HG02852 (cell line): Measurements from ENCODE around the gene SERP2.

ENCODE experiments used
- ATAC-seq: cut with Tn5 transposase; IDR thresholded peaks from one replicate; pipeline ENCODE4 v1.9.1; 2021; ENCODE audit warnings: mild to moderate bottlenecking, moderate library complexity; ENCODE audit not compliant: unreplicated experiment

The SERP2 gene

GRCh38 chr13:44409595-44409994, 36.0 kb downstream of the SERP2 start:
- no peak for ATAC-seq

GRCh38 chr13:44410328-44410859, 36.8 kb downstream of the SERP2 start:
- no peak for ATAC-seq

GRCh38 chr13:44411841-44412240, 38.2 kb downstream of the SERP2 start:
- ATAC-seq: no peak

GRCh38 chr13:44412346-44412935, 38.8 kb downstream of the SERP2 start:
- ATAC-seq: no peak

GRCh38 chr13:44413095-44413494, 39.5 kb downstream of the SERP2 start:
- ATAC-seq: no peak

- ATAC-seq: no peak
Measured at GRCh38 chr13:44414716-44415115, 41.1 kb downstream of the SERP2 start.

- ATAC-seq: no peak
Measured at GRCh38 chr13:44415815-44416214, 42.2 kb downstream of the SERP2 start.

GRCh38 chr13:44416301-44416700, 42.7 kb downstream of the SERP2 start:
- no peak for ATAC-seq

GRCh38 chr13:44416744-44417143, 43.1 kb downstream of the SERP2 start:
- no peak for ATAC-seq

- ATAC-seq: no peak
Measured at GRCh38 chr13:44417446-44417845, 43.8 kb downstream of the SERP2 start.

- ATAC-seq: no peak
Measured at GRCh38 chr13:44417876-44418275, 44.3 kb downstream of the SERP2 start.

GRCh38 chr13:44420376-44421220, 47.0 kb downstream of the SERP2 start:
- no peak for ATAC-seq

- no peak for ATAC-seq
Measured at GRCh38 chr13:44421853-44422525, 48.4 kb downstream of the SERP2 start.

- no peak for ATAC-seq
Measured at GRCh38 chr13:44422755-44423643, 49.4 kb downstream of the SERP2 start.

GRCh38 chr13:44423824-44424223, 50.2 kb downstream of the SERP2 start:
- no peak for ATAC-seq

GRCh38 chr13:44425041-44425814, 51.6 kb downstream of the SERP2 start:
- ATAC-seq: no peak

GRCh38 chr13:44425815-44426078, 52.1 kb downstream of the SERP2 start:
- no peak for ATAC-seq

GRCh38 chr13:44426461-44426860, 52.8 kb downstream of the SERP2 start:
- no peak for ATAC-seq

GRCh38 chr13:44429311-44429710, 55.7 kb downstream of the SERP2 start:
- ATAC-seq: no peak

- no peak for ATAC-seq
Measured at GRCh38 chr13:44431150-44431549, 57.5 kb downstream of the SERP2 start.
